Smooth muscle cell (in vitro differentiated cells): ENCODE measurements around the gene REPS1. TPM values are rescaled to one million over a fixed set of nuclear protein-coding genes. Genes with fewer than 3 reads are reported as not detected.

Source experiments
- DNase-seq: peaks from one replicate; lab custom pipeline; 2025; ENCODE audit not compliant: unreplicated experiment; lab: John Stamatoyannopoulos, UW
- H2AFZ ChIP-seq: fragments of 200-600 bp; sonication (generic); 2 replicates; pipeline ENCODE4 v1.6.0; 2016; ENCODE audit warnings: antibody characterized with exemption, low read depth, mild to moderate bottlenecking
- H3F3A ChIP-seq: fragments of 200-600 bp; sonication (generic); 2 replicates; pipeline ENCODE4 v1.6.0; 2017; ENCODE audit warnings: antibody characterized with exemption, low read depth
- H3K27ac ChIP-seq: fragments of 200-600 bp; sonication (generic); 2 replicates; pipeline ENCODE4 v1.5.1; 2016; ENCODE audit warnings: low read depth, mild to moderate bottlenecking
- H3K27me3 ChIP-seq: fragments of 200-600 bp; sonication (generic); 2 replicates; pipeline ENCODE4 v1.6.1; 2016; ENCODE audit warnings: low read depth, mild to moderate bottlenecking
- H3K36me3 ChIP-seq: fragments of 200-600 bp; sonication (generic); 2 replicates; pipeline ENCODE4 v1.5.1; 2016; ENCODE audit warnings: low read depth
- H3K4me1 ChIP-seq: fragments of 200-600 bp; sonication (generic); 2 replicates; pipeline ENCODE4 v1.5.1; 2016; ENCODE audit warnings: low read depth
- H3K4me2 ChIP-seq: fragments of 200-600 bp; sonication (generic); 2 replicates; pipeline ENCODE4 v1.6.0; 2016; ENCODE audit warnings: mild to moderate bottlenecking
- H3K4me3 ChIP-seq: fragments of 200-600 bp; sonication (generic); 2 replicates; pipeline ENCODE4 v1.5.1; 2016; ENCODE audit warnings: mild to moderate bottlenecking
- H3K79me2 ChIP-seq: fragments of 200-600 bp; sonication (generic); 2 replicates; pipeline ENCODE4 v1.6.0; 2016; ENCODE audit warnings: low read depth, mild to moderate bottlenecking
- H3K9ac ChIP-seq: fragments of 200-600 bp; sonication (generic); 2 replicates; pipeline ENCODE4 v1.6.0; 2016; ENCODE audit warnings: low read depth
- H3K9me3 ChIP-seq: fragments of 200-600 bp; sonication (generic); replicated peaks from 2 replicates; pipeline ENCODE4 v1.5.1; 2016; ENCODE audit warnings: low read depth
- H4K20me1 ChIP-seq: fragments of 200-600 bp; sonication (generic); 2 replicates; pipeline ENCODE4 v1.6.0; 2016; ENCODE audit warnings: low read depth
- CTCF ChIP-seq: fragments of 200-600 bp; sonication (generic); IDR thresholded peaks from 2 replicates; pipeline ENCODE4 v1.5.1; 2017; ENCODE audit warnings: borderline replicate concordance, mild to moderate bottlenecking, antibody characterized with exemption; ENCODE audit not compliant: insufficient read depth, poor library complexity, severe bottlenecking
- WGBS: methylation state at CpG from one replicate; pipeline ENCODE4 v1.1.7; 2016; ENCODE audit warnings: low lambda C conversion rate; 5-methylcytosine and 5-hydroxymethylcytosine counted together
- polyA plus RNA-seq: library from polyadenylated mRNA; unstranded; fragments of >200 nt; fragmentation: Nextera tagmentation; extraction: Ambion mirVana; gene quantifications from 2 replicates; pipeline ENCODE4 v1.2.1, GENCODE V29; 2016
- total RNA-seq: library from RNA; depleted of rRNA; stranded (reverse); fragments of >200 nt; gene quantifications from 2 replicates; pipeline ENCODE4 v1.2.3, GENCODE V29; 2014

REPS1 gene
- total and polyA plus RNA-seq, 2 experiments from 2014 or later = 29.0 to 58.2 TPM

- peaks cover 19% of the 10 kb centered on the region for H3K4me1 ChIP-seq
Measured at GRCh38 chr6:138869398-138869797, 118.7 kb downstream of the REPS1 start.

GRCh38 chr6:138868181-138868580 is 119.9 kb downstream of the REPS1 start:
- no peaks in the 10 kb centered on the region for H4K20me1 ChIP-seq
- H3K36me3 ChIP-seq = no peaks in the 10 kb centered on the region
- H2AFZ ChIP-seq = peak overlapping the region; percentile 41
- H3K9me3 ChIP-seq = no peaks in the 10 kb centered on the region
- peaks cover 19% of the 10 kb centered on the region for H3K4me1 ChIP-seq
- peaks cover 9% of the 10 kb centered on the region for H3F3A ChIP-seq
- peak overlapping the region; percentile 13 for H3K27ac ChIP-seq
- H3K4me3 ChIP-seq = no peak overlapping the region
- no peak for DNase-seq
- H3K4me2 ChIP-seq = peak overlapping the region; percentile 60
- H3K9ac ChIP-seq = no peak overlapping the region
- no peaks in the 10 kb centered on the region for H3K27me3 ChIP-seq
- no peak for TF ChIP-seq CTCF
- H3K79me2 ChIP-seq = no peaks in the 10 kb centered on the region

More at GRCh38 chr6:138869398-138869797, 118.7 kb downstream of the REPS1 start:
- H3K4me2 ChIP-seq = peak overlapping the region; percentile 60
- no peaks in the 10 kb centered on the region for H3K36me3 ChIP-seq
- H3K9ac ChIP-seq = no peak overlapping the region
- TF ChIP-seq CTCF = no peak
- no peaks in the 10 kb centered on the region for H3K27me3 ChIP-seq
- peak overlapping the region; percentile 53 for H2AFZ ChIP-seq
- H3F3A ChIP-seq = peaks cover 9% of the 10 kb centered on the region
- no peaks in the 10 kb centered on the region for H3K9me3 ChIP-seq
- 27% methylated on average over 4 of the region's 4 CpGs for WGBS
- no peaks in the 10 kb centered on the region for H4K20me1 ChIP-seq
- H3K4me3 ChIP-seq = no peak overlapping the region
- H3K79me2 ChIP-seq = no peaks in the 10 kb centered on the region
- no peak for DNase-seq
- H3K27ac ChIP-seq = peak overlapping the region; percentile 12

- no peak for DNase-seq
- H3F3A ChIP-seq = peaks cover 9% of the 10 kb centered on the region
- no peaks in the 10 kb centered on the region for H3K9me3 ChIP-seq
- H3K36me3 ChIP-seq = no peaks in the 10 kb centered on the region
- no peak overlapping the region for H3K27ac ChIP-seq
- H3K27me3 ChIP-seq = no peaks in the 10 kb centered on the region
- H4K20me1 ChIP-seq = no peaks in the 10 kb centered on the region
- H3K79me2 ChIP-seq = no peaks in the 10 kb centered on the region
- no peak overlapping the region for H3K9ac ChIP-seq
- no peak overlapping the region for H3K4me3 ChIP-seq
- H2AFZ ChIP-seq = no peak overlapping the region
- no peak for TF ChIP-seq CTCF
- H3K4me2 ChIP-seq = no peak overlapping the region
- 84% methylated on average over 6 of the region's 6 CpGs for WGBS
- H3K4me1 ChIP-seq = peaks cover 19% of the 10 kb centered on the region
Measured at GRCh38 chr6:138865480-138866109, 122.5 kb downstream of the REPS1 start.

- 49% methylated on average over 6 of the region's 6 CpGs for WGBS
- Histone ChIP-seq H3K36me3 (no peaks in the 10 kb centered on the region), H3K27me3 (no peaks in the 10 kb centered on the region), H2AFZ (no peak overlapping the region), H3K9ac (no peak overlapping the region), H3F3A (peaks cover 9% of the 10 kb centered on the region), H3K4me1 (peaks cover 14% of the 10 kb centered on the region), H3K79me2 (no peaks in the 10 kb centered on the region), H3K4me2 (no peak overlapping the region), H4K20me1 (no peaks in the 10 kb centered on the region), H3K4me3 (no peak overlapping the region), H3K9me3 (no peaks in the 10 kb centered on the region), H3K27ac (no peak overlapping the region)
- no peak for TF ChIP-seq CTCF
- no peak for DNase-seq
Measured at GRCh38 chr6:138864343-138864890, 123.6 kb downstream of the REPS1 start.
